HG02870 (cell line): ENCODE results near the gene INAFM1.
"Not testable (repeated sequence)": the region's sequence is repeated elsewhere in the genome, so short reads cannot be mapped to it uniquely, and the experiment has no call there.

Source experiments
- ATAC-seq: cut with Tn5 transposase; IDR thresholded peaks from one replicate; pipeline ENCODE4 v1.9.1; 2021; ENCODE audit warnings: mild to moderate bottlenecking, moderate library complexity; ENCODE audit not compliant: unreplicated experiment

Gene INAFM1

DNA sequence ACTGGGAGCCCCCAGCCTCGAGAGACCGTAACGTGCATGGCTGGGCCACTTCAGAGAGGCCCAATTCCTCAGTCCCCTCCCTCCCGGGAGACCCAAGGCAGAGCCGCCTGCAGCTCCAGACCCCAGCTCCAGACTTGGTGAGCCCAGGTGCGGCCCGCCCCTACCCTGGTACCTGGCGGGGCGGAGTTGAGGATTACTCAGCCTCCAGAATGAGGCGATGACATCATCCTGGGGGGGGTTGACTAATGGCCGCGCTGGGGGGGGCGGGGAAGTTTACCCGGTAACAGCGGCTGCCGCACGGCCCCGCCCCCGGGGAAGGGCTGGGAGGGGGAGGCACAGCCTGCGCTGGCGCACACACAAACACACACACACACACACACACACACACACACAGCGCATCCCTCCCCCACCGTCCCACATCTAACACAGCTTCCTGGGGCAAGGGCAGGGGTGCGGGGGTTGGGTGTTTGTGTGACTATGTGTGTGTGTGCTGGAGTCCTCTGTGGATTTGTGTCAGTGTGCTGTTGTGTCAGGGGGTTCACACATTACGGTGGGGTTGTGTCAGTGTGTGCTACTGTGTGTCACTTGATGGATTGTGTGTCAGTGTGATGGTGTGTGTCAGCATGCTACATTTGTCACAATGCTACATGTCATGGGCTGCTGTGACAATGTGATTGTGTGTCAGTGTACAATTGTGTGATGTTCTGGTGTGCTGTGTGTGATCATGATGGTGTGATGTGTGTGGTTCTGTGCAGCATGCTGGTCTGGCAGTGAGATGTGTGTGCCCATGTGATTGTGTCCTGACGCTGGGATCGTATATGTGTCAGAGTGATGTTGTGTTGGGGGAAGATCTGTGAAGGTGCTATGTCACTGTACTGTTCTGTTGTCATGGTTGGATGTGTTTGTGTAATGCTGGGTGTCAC lies 33.4 kb upstream of the INAFM1 start:
- no peak for ATAC-seq

DNA sequence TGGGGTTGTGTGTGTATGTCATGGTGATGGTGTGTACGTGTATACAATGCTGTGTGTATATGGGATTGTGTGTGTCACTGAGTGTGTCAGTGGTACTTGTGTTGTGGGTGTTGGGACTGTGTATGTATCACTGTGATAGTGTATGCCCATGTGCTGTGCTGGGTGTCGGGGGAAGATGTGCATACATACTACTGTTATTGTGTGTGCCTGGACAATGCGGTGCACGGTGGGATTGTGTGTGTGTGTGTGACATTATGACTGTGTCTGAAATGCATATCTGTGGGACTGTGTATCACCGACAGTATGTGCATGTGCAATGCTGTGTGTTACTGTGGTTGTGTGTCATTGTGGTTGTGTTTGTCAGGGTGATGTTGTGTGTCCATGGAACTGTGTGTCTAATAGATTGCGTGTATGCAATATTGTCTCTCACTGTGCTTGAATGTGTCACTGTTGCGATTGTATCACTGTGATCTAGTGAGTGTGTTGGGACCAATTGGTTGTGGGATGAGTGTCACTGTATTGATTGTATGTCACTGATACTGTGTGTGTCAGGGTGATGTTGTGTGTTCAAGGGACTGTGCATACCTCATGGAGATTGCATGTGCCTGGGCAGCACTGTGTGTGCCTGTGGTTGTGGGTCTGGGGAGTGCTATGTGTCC lies 32.6 kb upstream of the INAFM1 start:
- ATAC-seq: no peak

DNA sequence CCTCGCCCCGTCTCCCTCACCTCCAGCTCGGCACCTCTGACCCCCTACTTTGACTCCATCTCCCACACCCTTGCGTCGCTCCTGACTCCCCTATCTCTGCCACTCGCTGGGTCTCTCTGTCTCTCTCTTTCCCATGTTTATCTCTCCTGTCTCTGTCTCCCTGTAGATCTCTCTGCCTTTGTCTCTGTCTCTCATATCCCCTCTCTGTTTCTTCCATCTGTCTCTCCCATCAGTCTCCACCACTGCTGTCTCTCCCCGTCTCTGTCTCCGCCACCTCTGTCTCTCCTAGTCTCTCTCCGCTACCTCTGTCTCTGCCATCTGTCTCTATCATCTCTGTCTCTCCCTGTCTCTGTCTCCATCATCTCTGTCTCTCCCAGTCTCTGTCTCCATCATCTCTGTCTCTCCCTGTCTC lies 31.3 kb upstream of the INAFM1 start:
- ATAC-seq: no peak

DNA sequence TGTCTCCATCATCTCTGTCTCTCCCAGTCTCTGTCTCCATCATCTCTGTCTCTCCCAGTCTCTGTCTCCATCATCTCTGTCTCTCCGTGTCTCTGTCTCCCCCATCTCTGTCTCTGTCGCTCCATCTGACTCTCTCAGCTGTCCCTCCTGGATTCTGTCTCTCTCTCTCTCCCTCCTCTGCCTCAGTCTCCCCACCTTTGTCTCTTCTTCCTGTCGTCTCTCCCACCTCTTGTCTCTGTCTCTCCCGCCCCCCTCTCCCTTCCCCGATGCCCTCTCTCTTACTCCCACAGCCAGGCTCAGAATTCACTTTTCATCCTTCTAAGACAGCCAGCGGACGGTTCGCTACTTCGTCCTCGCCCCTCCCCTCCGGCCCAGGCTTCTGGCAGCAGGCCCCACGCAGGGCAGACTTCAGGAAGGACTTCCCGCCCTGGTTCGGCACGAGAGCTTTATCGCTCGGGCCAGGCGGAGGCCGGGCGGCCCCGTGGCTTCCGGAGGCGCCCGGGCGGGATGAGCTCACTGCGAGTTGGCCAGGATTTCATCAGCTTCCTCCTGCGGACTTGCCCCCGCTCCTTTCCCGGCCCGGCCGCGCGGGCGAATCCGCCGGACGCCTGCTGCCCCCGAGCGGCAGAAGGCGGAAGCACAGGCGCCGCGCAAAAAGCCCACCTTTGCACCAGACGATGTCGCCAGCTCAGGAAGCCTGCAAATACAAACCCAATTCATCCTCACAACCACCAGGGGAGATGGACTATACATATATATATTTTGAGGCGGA lies 30.7 kb upstream of the INAFM1 start:
- peak; percentile 46 for ATAC-seq

DNA sequence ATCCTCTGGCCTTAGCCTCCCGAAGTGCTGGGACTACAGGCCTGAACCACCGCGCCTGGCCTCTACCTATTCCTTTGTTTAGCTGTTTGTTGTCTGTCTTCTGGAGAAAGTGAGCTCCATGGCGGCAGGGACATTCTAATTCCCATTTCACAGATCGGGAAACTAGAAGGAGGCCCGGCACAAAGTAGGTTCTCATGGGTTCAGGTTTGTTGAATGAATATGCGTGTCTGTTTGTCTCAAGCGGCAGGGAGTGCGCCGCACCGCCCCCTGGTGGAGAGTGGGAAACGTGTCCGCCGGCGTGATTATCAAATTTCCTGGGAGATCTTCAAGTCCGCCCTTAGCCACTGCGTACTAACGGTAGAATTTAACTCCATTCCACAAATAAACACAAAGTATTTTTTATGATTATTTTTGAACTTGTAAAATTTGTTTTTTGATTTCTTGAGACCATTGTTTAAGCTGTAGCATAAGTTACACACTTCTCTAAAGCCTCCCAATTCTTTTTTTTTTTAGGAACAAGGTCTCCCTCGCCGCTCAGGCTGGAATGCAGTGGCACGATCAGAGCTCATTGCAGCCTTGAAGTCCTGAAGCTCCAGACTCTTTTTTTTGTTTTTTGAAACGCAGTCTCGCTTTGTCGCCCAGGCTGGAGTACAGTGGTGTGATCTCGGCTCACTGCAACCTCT lies 27.2 kb upstream of the INAFM1 start:
- no peak for ATAC-seq

DNA sequence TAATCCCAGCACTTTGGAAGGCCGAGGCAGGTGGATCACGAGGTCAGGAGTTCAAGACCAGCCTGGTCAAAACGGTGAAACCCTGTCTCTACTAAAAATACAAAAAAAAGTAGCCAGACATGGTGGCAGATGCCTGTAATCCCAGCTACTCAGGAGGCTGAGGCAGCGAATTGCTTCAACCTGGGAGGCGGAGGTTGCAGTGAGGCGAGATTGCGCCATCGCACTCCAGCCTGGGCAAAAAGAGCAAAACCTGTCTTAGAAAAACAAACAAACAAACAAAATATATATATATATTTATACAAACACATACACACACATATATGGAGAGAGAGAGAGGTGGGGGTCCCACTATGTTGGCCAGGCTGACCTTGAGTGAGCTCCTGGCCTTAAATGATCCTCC lies 21.7 kb upstream of the INAFM1 start:
- not testable (repeated sequence) for ATAC-seq

DNA sequence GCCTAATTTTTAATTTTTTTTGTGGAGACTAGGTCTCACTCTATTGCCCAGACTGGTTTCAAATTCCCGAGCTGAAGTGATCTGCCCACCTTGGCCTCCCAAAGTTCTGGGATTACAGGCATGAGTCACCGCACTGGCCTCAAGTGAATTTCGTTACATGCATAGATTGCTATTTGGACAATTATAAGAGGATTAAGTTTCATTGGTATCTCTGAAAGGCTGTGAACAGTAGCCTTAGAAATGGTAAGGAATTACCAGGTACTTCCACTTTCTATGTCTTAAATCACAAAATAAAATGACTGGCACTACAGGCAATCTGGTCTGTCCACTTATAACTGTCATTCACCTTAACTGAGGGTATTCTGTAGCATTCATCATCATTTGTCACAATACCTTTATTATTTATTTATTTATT lies 21.2 kb upstream of the INAFM1 start:
- no peak for ATAC-seq

DNA sequence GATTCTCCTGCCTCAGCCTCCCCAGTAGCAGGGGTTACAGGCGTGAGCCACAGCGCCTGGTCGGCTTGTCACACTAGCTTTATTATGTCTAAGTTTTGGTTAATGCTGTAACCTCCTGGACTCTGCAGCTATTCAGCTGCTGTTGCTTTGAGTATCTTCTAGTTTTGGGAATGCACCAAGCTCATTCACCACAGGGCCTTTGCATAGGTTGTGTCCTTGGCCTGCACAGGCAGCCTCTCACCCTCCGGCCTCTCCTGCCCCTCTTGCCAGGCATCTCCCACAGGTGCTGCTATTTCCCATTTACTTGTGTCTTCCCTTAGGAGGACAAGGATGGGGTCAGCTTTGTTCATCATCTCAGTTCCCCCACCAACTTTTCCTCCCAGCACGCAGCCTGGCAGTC lies 20.7 kb upstream of the INAFM1 start:
- no peak for ATAC-seq

DNA sequence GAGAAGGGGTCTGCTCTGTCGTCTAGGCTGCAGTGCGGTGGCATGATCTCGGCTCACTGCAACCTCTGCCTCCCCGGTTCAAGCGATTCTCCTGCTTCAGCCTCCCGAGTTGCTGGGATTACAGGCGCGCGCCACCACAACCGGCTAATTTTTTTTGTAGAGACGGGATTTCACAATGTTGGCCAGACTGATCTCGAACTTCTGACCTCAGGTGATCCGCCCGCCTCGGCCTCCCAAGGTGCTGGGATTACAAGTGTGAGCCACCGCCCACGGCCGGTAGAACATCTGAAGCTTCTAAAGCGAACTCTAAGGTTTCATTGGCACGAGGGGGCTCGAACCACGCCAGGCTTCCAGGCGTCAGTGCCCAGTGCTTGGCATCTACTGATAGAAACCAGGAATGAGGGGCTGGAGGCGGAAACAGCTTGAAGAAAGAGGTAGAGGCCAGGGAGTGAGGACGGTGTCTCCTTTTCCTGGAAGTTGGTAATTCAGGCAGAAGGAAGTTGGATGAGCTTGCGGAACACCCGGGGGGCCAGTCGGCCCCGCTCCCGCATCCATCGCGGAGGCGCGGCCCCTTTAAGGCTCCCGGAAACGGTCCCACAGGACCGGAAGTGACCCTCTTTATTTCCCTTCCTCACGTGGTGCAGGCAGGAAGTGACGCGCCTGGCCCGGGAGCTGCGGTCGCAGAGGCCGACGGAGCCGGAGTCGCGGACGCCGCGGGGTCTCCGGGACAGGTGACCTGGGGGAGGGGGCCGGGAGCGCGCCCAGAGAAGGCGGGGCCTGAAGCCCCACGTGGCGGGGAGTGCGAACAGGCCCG lies 18.6 kb upstream of the INAFM1 start, which contains the start of gene CCDC9:
Gene CCDC9 (plus strand): TSS at position 647 of the 814 bp plus-strand sequence. CDS start 1,876 bp downstream, outside the sequence.
- ATAC-seq: peak; percentile 43

DNA sequence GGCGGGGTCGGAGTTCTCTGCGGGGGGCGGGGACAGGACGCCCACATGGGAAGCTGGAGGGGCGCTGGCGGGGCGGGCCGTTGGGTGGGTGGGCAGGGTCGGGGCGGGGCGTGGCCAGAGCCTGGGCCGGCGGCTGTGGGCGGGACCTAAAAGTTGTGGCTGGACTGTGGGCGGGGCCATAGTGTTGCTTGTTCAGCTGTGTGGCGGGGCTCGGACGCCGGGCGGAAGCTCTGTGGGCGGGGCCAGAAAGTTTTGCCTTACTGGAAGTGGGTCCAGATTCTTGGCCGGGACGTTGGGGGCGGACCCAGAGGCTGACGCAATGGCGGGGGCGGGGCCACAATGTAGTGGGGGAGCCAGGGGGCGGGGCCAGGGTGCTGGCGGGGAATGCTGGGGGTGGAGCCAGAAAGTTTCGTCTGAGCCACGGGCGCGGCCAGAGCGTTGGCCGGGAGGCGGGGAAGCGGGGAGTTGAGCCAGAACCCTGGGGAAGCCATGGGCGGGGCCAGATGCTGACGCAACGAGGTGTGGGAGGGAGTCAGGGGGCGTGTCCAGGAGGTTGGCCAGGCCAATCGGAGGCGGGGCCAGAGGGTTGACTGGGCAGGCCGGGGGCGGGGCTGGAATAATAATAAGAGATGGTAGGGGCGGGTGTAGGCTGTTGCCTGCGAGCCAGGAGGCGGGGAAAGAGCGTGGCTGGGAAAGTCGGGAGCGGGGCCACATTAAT lies 17.8 kb upstream of the INAFM1 start:
- ATAC-seq: peak; percentile 70

DNA sequence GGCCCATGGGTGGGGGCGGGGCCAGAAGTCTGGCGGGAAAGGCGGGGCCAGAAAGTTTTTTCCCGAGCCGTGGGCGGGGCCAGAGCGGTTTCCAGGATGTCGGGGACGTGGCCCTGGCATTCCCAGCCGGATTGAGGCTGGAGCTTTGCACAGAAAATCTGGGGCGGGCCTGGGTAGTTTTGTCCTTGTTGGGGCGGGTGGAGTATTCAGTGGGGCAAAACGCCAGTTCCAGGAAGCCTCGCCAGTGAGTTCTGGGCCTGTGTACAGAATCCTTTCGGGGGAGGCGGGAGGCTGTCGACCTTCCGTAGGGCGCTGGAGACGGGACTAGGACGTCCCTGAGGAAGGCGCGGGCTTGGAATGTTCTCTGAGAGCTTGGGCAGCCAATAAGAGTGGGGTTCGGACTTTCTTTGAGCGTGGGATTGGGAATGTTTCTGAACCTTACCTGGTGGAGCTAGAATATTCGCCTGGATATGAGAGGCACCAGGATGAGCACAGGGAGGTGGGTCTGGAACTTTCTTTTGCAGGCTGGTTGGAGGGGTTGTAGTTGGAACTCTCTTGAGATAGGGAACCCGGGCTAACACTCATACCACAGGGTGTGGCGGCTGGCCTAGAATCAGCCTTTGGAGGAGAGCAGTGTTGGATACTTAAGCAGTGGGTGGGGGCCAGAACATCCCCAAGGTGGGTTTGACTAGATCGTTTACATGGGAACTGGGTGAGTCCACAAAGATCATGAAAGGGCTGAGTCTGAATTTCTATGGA lies 17.1 kb upstream of the INAFM1 start:
- ATAC-seq: no peak

DNA sequence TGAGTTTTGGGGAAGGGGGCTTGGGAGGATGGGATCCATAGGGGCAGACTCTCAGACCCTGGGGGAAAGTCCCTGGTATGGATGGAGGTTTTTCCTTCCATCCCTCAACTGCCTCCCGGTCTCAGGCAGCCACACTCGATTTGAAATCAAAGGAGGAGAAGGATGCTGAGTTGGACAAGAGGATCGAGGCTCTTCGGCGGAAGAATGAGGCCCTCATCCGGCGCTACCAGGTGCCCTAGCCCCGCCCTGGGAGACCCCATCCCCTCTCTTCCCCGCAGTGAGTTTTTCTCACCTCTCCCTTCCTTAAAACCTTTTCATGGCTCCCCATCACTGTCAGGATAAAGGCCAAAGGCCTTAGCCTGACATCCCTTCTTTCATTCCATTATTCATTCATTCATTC lies 16.3 kb upstream of the INAFM1 start:
- ATAC-seq: no peak

DNA sequence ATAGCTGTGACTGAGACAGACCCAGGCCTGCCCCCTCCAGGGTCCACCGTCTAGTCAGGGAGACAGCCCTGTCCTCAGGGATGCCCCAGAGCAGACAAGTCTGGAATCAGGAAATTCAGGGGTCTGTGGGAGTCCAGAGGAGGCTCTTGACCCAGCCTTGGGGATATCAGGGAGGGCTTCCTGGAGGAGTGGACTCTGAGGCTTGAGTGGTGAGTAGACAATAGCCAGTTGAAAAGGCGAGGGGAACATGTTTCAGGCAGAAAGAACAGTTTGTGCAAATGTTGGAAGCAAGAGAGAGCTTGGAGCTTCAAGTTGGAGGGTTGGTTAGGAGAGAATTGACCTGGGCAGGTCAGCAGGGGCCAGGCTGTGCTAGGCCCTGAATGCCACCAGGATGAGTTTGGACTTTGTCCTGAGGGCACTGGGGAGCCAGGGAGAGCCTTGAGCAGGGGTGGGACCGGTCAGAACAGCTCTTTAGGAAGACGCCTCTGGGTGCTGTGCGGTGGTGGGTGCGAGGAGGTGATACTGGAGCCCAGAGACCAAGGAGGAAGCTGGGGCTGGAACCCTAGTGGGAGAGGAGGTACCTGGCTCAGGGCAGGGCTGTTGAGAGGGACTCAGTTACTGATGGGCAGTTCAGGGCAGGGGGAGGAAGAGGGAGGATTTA lies 15.7 kb upstream of the INAFM1 start:
- no peak for ATAC-seq

DNA sequence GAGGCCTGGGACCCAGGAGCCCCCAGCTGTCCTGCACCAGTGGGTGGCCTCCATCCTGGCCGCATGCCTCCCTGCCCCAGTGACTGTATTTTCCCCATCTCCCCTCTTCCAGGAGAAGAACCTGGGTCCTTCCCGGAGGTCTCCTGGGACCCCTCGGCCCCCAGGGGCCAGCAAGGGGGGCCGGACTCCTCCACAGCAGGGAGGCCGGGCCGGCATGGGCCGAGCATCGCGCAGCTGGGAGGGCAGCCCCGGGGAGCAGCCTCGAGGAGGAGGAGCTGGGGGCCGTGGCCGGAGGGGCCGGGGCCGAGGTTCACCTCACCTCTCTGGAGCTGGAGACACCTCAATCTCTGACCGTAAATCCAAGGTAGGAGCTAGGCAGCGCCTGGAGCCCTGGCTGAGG lies 14.2 kb upstream of the INAFM1 start:
- ATAC-seq: no peak

DNA sequence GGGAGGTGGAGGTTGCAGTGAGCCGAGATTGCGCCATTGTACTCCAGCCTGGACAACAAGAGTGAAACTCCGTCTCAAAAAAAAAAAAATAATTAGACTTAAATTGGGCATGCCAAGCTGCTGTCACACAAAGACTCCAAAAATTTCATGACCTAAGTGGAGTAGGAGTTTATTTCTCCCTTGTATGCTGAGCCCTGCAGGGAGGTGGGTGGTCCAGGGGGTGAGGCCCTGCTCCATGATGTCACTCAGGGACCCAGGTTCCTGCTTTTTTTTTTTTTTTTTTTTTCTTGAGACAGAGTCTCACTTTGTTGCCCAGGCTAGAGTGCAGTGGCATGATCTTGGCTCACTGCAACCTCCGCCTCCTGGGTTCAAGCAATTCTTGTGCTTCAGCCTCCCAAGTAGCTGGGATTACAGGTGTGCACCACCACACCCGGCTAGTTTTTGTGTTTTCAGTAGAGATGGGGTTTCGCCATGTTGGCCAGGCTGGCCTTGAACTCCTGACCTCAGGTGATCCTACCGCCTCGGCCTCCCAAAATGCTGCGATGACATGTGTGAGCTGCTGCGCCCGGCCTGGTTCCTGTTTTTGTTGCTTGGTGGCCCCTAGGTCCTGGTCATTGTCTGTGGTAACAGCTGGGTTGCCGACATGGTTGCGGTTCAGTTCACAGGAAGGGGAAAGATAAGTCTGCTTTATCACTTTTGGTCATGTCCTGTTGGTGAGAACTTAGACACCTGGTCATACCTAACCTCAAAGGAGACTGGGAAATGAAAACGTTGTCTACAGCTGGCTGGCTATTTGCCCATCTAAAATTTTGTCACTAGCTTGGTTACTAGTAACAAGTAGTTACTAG lies 12.5 kb upstream of the INAFM1 start:
- peak; percentile 66 for ATAC-seq

DNA sequence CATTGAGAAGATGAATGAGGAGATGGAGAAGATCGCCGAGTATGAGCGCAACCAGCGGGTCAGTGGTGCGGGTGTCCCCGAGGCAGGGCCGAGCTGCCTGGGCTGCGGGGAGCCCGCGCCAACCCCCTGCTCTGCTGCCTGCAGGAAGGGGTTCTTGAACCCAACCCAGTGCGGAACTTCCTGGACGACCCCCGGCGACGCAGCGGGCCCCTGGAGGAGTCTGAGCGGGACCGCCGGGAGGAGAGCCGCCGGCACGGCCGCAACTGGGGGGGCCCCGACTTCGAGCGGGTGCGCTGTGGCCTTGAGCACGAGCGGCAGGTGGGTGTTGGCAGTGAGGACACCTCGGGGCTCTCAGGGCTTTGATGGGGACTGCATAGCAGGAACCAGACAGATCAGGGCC lies 10.1 kb upstream of the INAFM1 start:
- ATAC-seq: no peak

DNA sequence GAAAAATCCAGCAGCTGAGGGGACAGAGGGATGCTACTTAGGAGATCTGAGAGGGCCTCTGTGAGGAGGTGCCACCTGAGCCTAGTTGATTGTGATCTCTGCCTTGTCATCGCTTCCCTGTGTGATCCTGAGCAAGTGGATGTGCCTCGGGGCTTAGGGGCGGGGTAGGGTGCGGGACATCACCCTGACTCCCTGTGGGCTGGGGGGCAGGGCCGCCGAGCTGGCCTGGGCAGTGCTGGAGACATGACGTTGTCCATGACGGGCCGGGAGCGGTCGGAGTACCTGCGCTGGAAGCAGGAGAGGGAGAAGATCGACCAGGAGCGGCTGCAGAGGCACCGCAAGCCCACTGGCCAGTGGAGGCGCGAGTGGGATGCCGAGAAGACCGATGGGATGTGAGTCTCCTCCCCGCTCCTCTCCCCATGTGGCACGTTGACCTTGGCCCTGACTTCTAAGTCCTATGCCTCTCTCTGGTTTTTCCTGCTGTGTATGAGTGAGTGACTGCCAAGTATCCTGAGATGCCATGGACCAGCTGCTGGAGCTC lies 8.2 kb upstream of the INAFM1 start:
- no peak for ATAC-seq
